KMS-11 (cell line): Measurements from ENCODE around the gene RAB17.

Source experiments
- H2AFZ ChIP-seq: fragments of 200-600 bp; sonication (generic); 2 replicates; pipeline ENCODE4 v1.6.1; 2016; ENCODE audit warnings: antibody characterized with exemption, mixed run types, low read depth
- H3K27ac ChIP-seq: fragments of 200-600 bp; sonication (generic); 2 replicates; pipeline ENCODE4 v1.6.1; 2016; ENCODE audit warnings: mild to moderate bottlenecking, mixed run types
- H3K27me3 ChIP-seq: fragments of 200-600 bp; sonication (generic); 2 replicates; pipeline ENCODE4 v1.6.1; 2017; ENCODE audit warnings: mild to moderate bottlenecking, low read depth, mixed run types, moderate library complexity; ENCODE audit not compliant: insufficient read depth
- H3K36me3 ChIP-seq: fragments of 200-600 bp; sonication (generic); 2 replicates; pipeline ENCODE4 v1.6.1; 2017; ENCODE audit warnings: mild to moderate bottlenecking, mixed run types; ENCODE audit not compliant: insufficient read depth
- H3K4me1 ChIP-seq: fragments of 200-600 bp; sonication (generic); 2 replicates; pipeline ENCODE4 v1.6.1; 2016; ENCODE audit warnings: mild to moderate bottlenecking, low read depth, mixed run types; ENCODE audit not compliant: poor library complexity, severe bottlenecking
- H3K4me2 ChIP-seq: fragments of 200-600 bp; sonication (generic); 2 replicates; pipeline ENCODE4 v1.7.0; 2016; ENCODE audit warnings: mild to moderate bottlenecking, mixed run types
- H3K4me3 ChIP-seq: fragments of 200-600 bp; sonication (generic); IDR thresholded peaks from 2 replicates; pipeline ENCODE4 v1.6.1; 2017; ENCODE audit warnings: low read depth, low read length, mixed read lengths; ENCODE audit not compliant: insufficient read depth
- H3K79me2 ChIP-seq: fragments of 200-600 bp; sonication (generic); 2 replicates; pipeline ENCODE4 v1.6.1; 2016; ENCODE audit warnings: low read depth, mixed run types; ENCODE audit not compliant: insufficient read depth
- H3K9ac ChIP-seq: fragments of 200-600 bp; sonication (generic); 2 replicates; pipeline ENCODE4 v1.6.1; 2016; ENCODE audit warnings: mild to moderate bottlenecking, mixed run types
- H4K20me1 ChIP-seq: fragments of 200-600 bp; sonication (generic); 2 replicates; pipeline ENCODE4 v1.6.1; 2016; ENCODE audit warnings: mild to moderate bottlenecking, mixed run types; ENCODE audit not compliant: insufficient read depth
- TF ChIP-seq, protein P1 (sequence below): fragments of 200-600 bp; sonication (generic); conservative IDR thresholded peaks from 2 replicates; pipeline ENCODE4 v1.6.1; 2017; ENCODE audit warnings: low read depth, mild to moderate bottlenecking, antibody characterized with exemption, low read length, moderate library complexity, mixed read lengths

Gene RAB17

DNA sequence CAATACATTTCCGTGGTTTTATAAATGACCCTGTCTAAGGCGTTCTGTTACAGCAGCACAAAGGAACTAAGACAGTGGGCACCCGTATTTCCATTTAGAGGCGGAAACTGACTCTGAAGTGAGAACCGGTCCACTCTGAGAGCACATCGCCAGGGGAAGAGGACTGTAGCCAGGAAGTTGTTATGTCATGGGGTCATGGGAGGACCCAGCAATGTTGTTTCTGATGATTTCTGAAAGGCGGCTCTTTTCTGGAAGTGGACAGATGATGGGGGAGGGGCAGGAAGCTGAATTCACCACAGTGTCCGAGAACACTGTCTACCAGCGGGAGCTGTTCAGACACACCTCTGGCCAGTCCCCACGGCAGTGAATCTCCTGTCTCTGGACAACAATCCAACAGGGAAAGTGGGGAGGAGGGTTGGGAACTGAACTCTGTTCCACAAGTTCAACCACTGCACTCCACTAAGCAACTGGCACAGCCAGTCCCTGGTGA is 34.7 kb upstream of the RAB17 start:
- H3K27ac ChIP-seq = no peak overlapping the region
- H3K27me3 ChIP-seq = no peaks in the 10 kb centered on the region
- H3K4me1 ChIP-seq = no peaks in the 10 kb centered on the region
- no peak overlapping the region for H3K9ac ChIP-seq
- TF ChIP-seq, protein P1, sequence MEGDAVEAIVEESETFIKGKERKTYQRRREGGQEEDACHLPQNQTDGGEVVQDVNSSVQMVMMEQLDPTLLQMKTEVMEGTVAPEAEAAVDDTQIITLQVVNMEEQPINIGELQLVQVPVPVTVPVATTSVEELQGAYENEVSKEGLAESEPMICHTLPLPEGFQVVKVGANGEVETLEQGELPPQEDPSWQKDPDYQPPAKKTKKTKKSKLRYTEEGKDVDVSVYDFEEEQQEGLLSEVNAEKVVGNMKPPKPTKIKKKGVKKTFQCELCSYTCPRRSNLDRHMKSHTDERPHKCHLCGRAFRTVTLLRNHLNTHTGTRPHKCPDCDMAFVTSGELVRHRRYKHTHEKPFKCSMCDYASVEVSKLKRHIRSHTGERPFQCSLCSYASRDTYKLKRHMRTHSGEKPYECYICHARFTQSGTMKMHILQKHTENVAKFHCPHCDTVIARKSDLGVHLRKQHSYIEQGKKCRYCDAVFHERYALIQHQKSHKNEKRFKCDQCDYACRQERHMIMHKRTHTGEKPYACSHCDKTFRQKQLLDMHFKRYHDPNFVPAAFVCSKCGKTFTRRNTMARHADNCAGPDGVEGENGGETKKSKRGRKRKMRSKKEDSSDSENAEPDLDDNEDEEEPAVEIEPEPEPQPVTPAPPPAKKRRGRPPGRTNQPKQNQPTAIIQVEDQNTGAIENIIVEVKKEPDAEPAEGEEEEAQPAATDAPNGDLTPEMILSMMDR = no peak
- no peaks in the 10 kb centered on the region for H3K79me2 ChIP-seq
- no peak overlapping the region for H2AFZ ChIP-seq
- H3K4me2 ChIP-seq = no peak overlapping the region
- no peaks in the 10 kb centered on the region for H3K36me3 ChIP-seq
- no peak overlapping the region for H3K4me3 ChIP-seq
- no peaks in the 10 kb centered on the region for H4K20me1 ChIP-seq

DNA sequence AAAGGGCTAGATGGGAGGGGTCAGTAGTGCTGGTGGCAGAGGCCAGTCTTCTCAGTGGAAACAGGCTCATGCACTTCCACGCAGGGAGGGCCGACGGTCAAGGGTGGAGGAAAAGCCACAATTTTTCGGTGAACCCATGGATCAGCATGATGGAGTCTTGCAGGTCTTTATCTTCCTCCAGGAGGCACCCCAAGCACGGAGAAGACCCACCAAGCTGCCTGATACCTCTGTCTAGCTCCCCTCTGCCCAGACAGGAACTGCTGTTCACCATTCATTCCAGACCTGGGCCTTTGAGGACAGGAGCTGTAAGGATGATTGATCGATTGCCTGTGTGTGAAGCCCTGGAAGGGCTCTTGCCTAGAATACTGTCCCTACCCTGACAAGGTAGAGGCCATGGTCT is 34.0 kb upstream of the RAB17 start:
- Histone ChIP-seq H3K27ac (no peak overlapping the region), H3K4me3 (no peak overlapping the region), H3K79me2 (no peaks in the 10 kb centered on the region), H3K4me1 (no peaks in the 10 kb centered on the region), H3K4me2 (no peak overlapping the region), H4K20me1 (no peaks in the 10 kb centered on the region), H3K27me3 (no peaks in the 10 kb centered on the region), H2AFZ (no peak overlapping the region), H3K9ac (no peak overlapping the region), H3K36me3 (no peaks in the 10 kb centered on the region)
- TF ChIP-seq, protein P1 = no peak

DNA sequence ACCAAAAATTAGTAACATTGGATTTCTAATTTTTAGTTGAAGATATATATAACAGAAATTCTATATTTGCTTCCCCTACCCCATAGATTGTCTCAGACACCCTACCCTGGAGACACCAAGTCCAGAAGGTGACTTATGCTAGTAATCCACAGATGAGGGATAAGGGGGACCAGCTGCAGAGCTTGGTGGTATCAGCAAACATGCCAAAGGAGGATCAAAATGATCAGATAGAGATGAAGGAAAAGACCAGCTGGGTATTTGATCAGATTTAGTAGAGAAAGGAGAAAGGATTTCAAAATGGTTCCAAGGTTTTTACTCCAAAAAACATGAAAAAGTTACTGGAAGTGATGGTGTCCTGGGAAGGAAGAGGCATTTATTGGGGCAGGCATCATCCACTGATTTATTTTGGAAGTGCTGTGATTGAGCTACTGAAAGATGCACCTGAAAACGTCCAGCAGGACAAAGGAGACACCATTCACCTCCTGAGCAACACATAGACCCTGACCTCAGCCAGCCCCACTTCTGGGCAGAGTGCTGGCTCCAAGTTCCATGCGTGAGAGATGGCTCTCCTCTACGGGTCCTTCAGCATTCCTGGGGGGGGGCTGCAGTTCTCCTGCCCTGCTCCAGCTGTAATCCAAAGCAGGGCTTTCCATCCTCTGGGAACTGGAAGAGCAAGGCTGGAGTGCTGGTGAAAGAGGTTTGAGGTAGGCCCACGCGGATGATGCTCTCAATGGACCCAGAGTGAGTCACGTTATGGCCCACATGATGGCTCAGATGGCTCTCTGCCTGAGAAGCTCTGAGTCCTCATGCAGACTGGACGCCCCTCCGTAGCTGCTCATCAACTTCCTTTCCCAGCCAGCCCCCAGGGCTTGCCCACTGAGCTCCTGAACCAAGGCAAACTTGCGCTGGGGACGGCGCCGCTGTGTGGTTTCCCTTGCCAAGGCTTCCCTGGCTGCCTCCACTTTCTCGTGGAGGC is 33.2 kb upstream of the RAB17 start:
- H3K27me3 ChIP-seq = no peaks in the 10 kb centered on the region
- no peaks in the 10 kb centered on the region for H3K36me3 ChIP-seq
- H4K20me1 ChIP-seq = no peaks in the 10 kb centered on the region
- H3K27ac ChIP-seq = no peak overlapping the region
- TF ChIP-seq, protein P1 = no peak
- no peaks in the 10 kb centered on the region for H3K4me1 ChIP-seq
- no peak overlapping the region for H3K9ac ChIP-seq
- H3K79me2 ChIP-seq = no peaks in the 10 kb centered on the region
- no peak overlapping the region for H2AFZ ChIP-seq
- no peak overlapping the region for H3K4me3 ChIP-seq
- H3K4me2 ChIP-seq = no peak overlapping the region

DNA sequence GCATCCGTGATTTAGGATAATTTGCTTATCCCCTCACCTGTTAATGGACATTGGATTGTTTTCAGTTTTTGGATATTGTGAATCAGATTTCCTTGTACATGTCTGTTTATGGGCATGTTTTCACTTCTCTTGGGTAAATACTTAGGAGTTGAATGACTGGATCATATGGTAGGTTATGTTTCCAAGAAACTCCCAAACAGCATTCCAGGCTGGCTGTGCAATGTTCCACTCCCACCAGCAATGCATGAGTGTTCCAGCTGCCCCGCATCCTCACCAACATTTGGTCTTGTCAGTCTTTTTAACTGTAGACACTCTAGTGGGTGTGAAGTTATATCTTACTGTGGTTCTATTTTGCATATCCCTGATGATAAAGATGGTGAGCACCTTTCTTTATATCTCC is 27.9 kb upstream of the RAB17 start:
- TF ChIP-seq, protein P1 = no peak
- Histone ChIP-seq H3K36me3 (no peaks in the 10 kb centered on the region), H3K9ac (no peak overlapping the region), H3K4me2 (no peak overlapping the region), H3K79me2 (no peaks in the 10 kb centered on the region), H2AFZ (no peak overlapping the region), H3K4me3 (no peak overlapping the region), H3K4me1 (no peaks in the 10 kb centered on the region), H3K27ac (no peak overlapping the region), H3K27me3 (no peaks in the 10 kb centered on the region), H4K20me1 (no peaks in the 10 kb centered on the region)
